ENCODE data around the gene LONP1. TPM values are rescaled to one million over a fixed set of nuclear protein-coding genes. Genes with fewer than 3 reads are reported as not detected.
"Not testable (repeated sequence)": the region's sequence is repeated elsewhere in the genome, so short reads cannot be mapped to it uniquely, and the experiment has no call there.

LONP1 gene
- total RNA-seq, 1 donor from 2014 or later = 98.5 TPM

GRCh38 chr19:5742051-5742450 is 22.1 kb upstream of the LONP1 start:
- Mint-ChIP-seq H3K4me3 (ENCODE audit: unreplicated experiment) (no peak overlapping the region), H3K36me3 (ENCODE audit: unreplicated experiment) (no peaks in the 10 kb centered on the region), H3K9me3 (ENCODE audit: unreplicated experiment) (peaks cover 3% of the 10 kb centered on the region), H3K4me1 (ENCODE audit: low read depth, unreplicated experiment) (no peaks in the 10 kb centered on the region), H3K27me3 (ENCODE audit: unreplicated experiment) (peaks cover 8% of the 10 kb centered on the region), H3K27ac (ENCODE audit: unreplicated experiment) (no peak overlapping the region)
- no peak for DNase-seq
- TF ChIP-seq, protein P1, sequence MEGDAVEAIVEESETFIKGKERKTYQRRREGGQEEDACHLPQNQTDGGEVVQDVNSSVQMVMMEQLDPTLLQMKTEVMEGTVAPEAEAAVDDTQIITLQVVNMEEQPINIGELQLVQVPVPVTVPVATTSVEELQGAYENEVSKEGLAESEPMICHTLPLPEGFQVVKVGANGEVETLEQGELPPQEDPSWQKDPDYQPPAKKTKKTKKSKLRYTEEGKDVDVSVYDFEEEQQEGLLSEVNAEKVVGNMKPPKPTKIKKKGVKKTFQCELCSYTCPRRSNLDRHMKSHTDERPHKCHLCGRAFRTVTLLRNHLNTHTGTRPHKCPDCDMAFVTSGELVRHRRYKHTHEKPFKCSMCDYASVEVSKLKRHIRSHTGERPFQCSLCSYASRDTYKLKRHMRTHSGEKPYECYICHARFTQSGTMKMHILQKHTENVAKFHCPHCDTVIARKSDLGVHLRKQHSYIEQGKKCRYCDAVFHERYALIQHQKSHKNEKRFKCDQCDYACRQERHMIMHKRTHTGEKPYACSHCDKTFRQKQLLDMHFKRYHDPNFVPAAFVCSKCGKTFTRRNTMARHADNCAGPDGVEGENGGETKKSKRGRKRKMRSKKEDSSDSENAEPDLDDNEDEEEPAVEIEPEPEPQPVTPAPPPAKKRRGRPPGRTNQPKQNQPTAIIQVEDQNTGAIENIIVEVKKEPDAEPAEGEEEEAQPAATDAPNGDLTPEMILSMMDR (IDR thresholded peaks at IDR 0.05; ENCODE audit: partially characterized antibody, unreplicated experiment) = no peak

DNA sequence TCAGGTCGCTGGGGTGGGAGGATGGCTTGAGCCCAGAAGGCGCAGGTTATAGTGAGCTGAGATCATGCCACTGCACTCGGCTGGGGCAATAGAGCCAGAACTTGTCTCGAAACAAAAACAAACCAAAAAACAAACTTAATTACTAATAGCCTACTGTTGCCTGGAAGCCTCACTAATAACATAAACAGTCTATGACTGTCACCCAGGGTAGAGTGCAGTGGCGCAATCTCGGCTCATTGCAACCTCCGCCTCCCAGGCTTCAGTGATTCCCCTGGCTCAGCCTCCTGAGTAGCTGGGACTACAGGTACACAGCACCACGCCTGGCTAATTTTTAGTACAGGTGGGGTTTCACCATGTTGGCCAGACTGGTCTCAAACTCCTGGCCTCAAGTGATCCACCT is 18.5 kb upstream of the LONP1 start:
- peaks cover 4% of the 10 kb centered on the region for H3K9me3 Mint-ChIP-seq (ENCODE audit: unreplicated experiment)

DNA sequence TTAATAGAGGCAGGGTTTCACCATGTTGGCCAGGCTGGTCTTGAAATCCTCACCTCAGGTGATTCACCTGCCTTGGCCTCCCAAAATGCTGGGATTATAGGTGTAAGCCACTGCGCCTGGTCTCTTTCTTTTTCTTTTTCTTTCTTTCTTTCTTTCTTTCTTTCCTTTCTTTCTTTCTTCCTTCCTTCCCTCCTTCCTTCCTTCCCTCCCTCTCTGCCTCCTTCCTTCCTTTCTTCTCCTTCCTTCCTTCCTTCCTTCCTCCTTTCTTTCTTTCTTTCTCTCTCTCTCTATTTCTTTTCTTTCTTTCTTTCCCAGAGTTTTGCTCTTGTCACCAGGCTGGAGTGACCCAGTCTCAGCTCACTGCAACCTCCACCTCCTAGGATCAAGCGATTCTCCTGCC is 13.2 kb upstream of the LONP1 start:
- not testable (repeated sequence) for DNase-seq; H3K36me3 Mint-ChIP-seq (ENCODE audit: unreplicated experiment); H3K27me3 Mint-ChIP-seq (ENCODE audit: unreplicated experiment); H3K27ac Mint-ChIP-seq (ENCODE audit: unreplicated experiment); H3K9me3 Mint-ChIP-seq (ENCODE audit: unreplicated experiment); H3K4me1 Mint-ChIP-seq (ENCODE audit: low read depth, unreplicated experiment); H3K4me3 Mint-ChIP-seq (ENCODE audit: unreplicated experiment)

More for the DNA sequence above, 18.5 kb upstream of the LONP1 start:
- Mint-ChIP-seq H3K4me1 (ENCODE audit: low read depth, unreplicated experiment) (no peaks in the 10 kb centered on the region), H3K27ac (ENCODE audit: unreplicated experiment) (no peak overlapping the region), H3K4me3 (ENCODE audit: unreplicated experiment) (no peak overlapping the region), H3K36me3 (ENCODE audit: unreplicated experiment) (no peaks in the 10 kb centered on the region), H3K27me3 (ENCODE audit: unreplicated experiment) (peaks cover 7% of the 10 kb centered on the region)
- TF ChIP-seq, protein P1 (IDR thresholded peaks at IDR 0.05; ENCODE audit: partially characterized antibody, unreplicated experiment) = no peak
- DNase-seq = no peak

- Mint-ChIP-seq H3K4me3 (ENCODE audit: unreplicated experiment) (no peak overlapping the region), H3K9me3 (ENCODE audit: unreplicated experiment) (peaks cover 3% of the 10 kb centered on the region), H3K4me1 (ENCODE audit: low read depth, unreplicated experiment) (no peaks in the 10 kb centered on the region), H3K27ac (ENCODE audit: unreplicated experiment) (no peak overlapping the region), H3K36me3 (ENCODE audit: unreplicated experiment) (peaks cover 5% of the 10 kb centered on the region), H3K27me3 (ENCODE audit: unreplicated experiment) (peaks cover 4% of the 10 kb centered on the region)
- no peak for DNase-seq
- TF ChIP-seq, protein P1 (IDR thresholded peaks at IDR 0.05; ENCODE audit: partially characterized antibody, unreplicated experiment) = no peak
Observed at GRCh38 chr19:5727453-5728050, 7.6 kb upstream of the LONP1 start.

- H3K4me3 Mint-ChIP-seq (ENCODE audit: unreplicated experiment) = peak overlapping the region; percentile 87
- H3K27ac Mint-ChIP-seq (ENCODE audit: unreplicated experiment) = peak overlapping the region; percentile 87
- no peaks in the 10 kb centered on the region for H3K36me3 Mint-ChIP-seq (ENCODE audit: unreplicated experiment)
- H3K4me1 Mint-ChIP-seq (ENCODE audit: low read depth, unreplicated experiment) = peaks cover 13% of the 10 kb centered on the region
- TF ChIP-seq, protein P1 (IDR thresholded peaks at IDR 0.05; ENCODE audit: partially characterized antibody, unreplicated experiment) = no peak
- H3K27me3 Mint-ChIP-seq (ENCODE audit: unreplicated experiment) = peaks cover 6% of the 10 kb centered on the region
- H3K9me3 Mint-ChIP-seq (ENCODE audit: unreplicated experiment) = peaks cover 9% of the 10 kb centered on the region
- DNase-seq = no peak
Observed at GRCh38 chr19:5719274-5719960, 529 bp downstream of the LONP1 start.
